B cell (primary cell): ENCODE results near the gene PLPP4. TPM values are rescaled to one million over a fixed set of nuclear protein-coding genes. Genes with fewer than 3 reads are reported as not detected.

ENCODE experiments used
- ATAC-seq: fragments of 200-7000 bp; cut with Tn5 transposase; one replicate; pipeline ENCODE4 v1.10.0; 2021; ENCODE audit warnings: low read depth, mild to moderate bottlenecking, moderate number of reproducible peaks, moderate library complexity
- CTCF ChIA-PET: fragments of 350-600 bp; sonication (Branson Sonifier 250); formaldehyde crosslinking; loops from one replicate; lab custom pipeline; 2021; ENCODE audit warnings: antibody characterized with exemption, inconsistent platforms; lab: Charles Lee
- POLR2A ChIA-PET: fragments of 350-600 bp; sonication (Branson Sonifier 250); formaldehyde crosslinking; loops from one replicate; lab custom pipeline; 2021; ENCODE audit warnings: antibody characterized with exemption; lab: Charles Lee
- DNase-seq: peaks from one replicate; pipeline ENCODE4 v3.0.0; 2013
- H2AFZ ChIP-seq: 2 replicates; pipeline ENCODE4 v1.6.1; 2012; ENCODE audit warnings: mild to moderate bottlenecking, low read depth, low read length; ENCODE audit not compliant: insufficient read depth, poor library complexity, severe bottlenecking
- H3K27ac ChIP-seq, 2 donors: 1 replicate in 1 of 2; 2 replicates in 1 of 2; pipeline ENCODE4 v1.5.1; 2012 to 2013; ENCODE audit warnings: low read length in 2 of 2, mild to moderate bottlenecking in 2 of 2, moderate library complexity in 1 of 2
- H3K27me3 ChIP-seq, 4 experiments: fragments of 200-600 bp in 1 of 4; sonication (generic) in 1 of 4; replicated peaks in 1 of 4; 1 replicate in 2 of 4; 2 replicates in 2 of 4; pipeline versions ENCODE4 v1.6.1 to v1.7.0; 2013 to 2016; ENCODE audit warnings: low read length in 3 of 4, mild to moderate bottlenecking in 2 of 4, mixed read lengths in 1 of 4, moderate library complexity in 1 of 4; ENCODE audit not compliant: insufficient read depth in 4 of 4, control insufficient read depth in 3 of 4; ENCODE audit errors: control extremely low read depth in 1 of 4
- H3K36me3 ChIP-seq, 2 experiments: replicated peaks in 1 of 2; 1 replicate in 1 of 2; 2 replicates in 1 of 2; pipeline versions ENCODE4 v1.6.1 to v1.7.1; 2013; ENCODE audit warnings: low read length in 1 of 2; ENCODE audit not compliant: insufficient read depth in 2 of 2, control insufficient read depth in 1 of 2; ENCODE audit errors: control extremely low read depth in 1 of 2, extremely low read depth in 1 of 2
- H3K4me1 ChIP-seq, 2 donors: fragments of 200-600 bp in 1 of 2; sonication (generic) in 1 of 2; 1 replicate in 1 of 2; 2 replicates in 1 of 2; pipeline versions ENCODE4 v1.5.1 to v1.6.1; 2013 to 2017; ENCODE audit warnings: low read length in 2 of 2; ENCODE audit not compliant: control insufficient read depth in 2 of 2, insufficient read depth in 2 of 2
- H3K4me2 ChIP-seq: replicated peaks from 2 replicates; pipeline ENCODE3; 2012; ENCODE audit warnings: mild to moderate bottlenecking, low read depth, low read length; ENCODE audit not compliant: poor library complexity, severe bottlenecking
- H3K4me3 ChIP-seq, 5 experiments: fragments of 200-600 bp in 1 of 5; sonication (generic) in 1 of 5; 1 replicate in 3 of 5; 2 replicates in 2 of 5; pipeline versions ENCODE4 v1.5.1 to v1.7.0; 2011 to 2016; ENCODE audit warnings: low read length in 4 of 5, mild to moderate bottlenecking in 4 of 5, low read depth in 2 of 5, control low read depth in 1 of 5, moderate library complexity in 1 of 5; ENCODE audit not compliant: insufficient read depth in 1 of 5; ENCODE audit errors: control extremely low read depth in 1 of 5, extremely low read depth in 1 of 5
- H3K79me2 ChIP-seq: fragments of 200-600 bp; sonication (generic); one replicate; pipeline ENCODE4 v1.6.0; 2016; ENCODE audit warnings: low read length; ENCODE audit not compliant: control insufficient read depth, insufficient read depth
- H3K9ac ChIP-seq: fragments of 200-600 bp; sonication (generic); 2 replicates; pipeline ENCODE4 v1.6.1; 2017; ENCODE audit warnings: mild to moderate bottlenecking, low read length, moderate library complexity
- H3K9me3 ChIP-seq, 3 donors: one replicate each; pipeline versions ENCODE4 v1.6.1 to v1.7.1; 2013; ENCODE audit warnings: low read length in 2 of 3; ENCODE audit not compliant: control insufficient read depth in 2 of 3, insufficient read depth in 1 of 3; ENCODE audit errors: control extremely low read depth in 1 of 3
- H4K20me1 ChIP-seq: 2 replicates; pipeline ENCODE4 v1.6.0; 2012; ENCODE audit warnings: mild to moderate bottlenecking, low read length; ENCODE audit not compliant: insufficient read depth, control insufficient read depth, poor library complexity, severe bottlenecking
- H3K27ac Mint-ChIP-seq: one replicate; pipeline ENCODE4 v1.8.0; 2021; ENCODE audit warnings: mixed read lengths
- H3K27me3 Mint-ChIP-seq: one replicate; pipeline ENCODE4 v1.8.0; 2021; ENCODE audit warnings: mixed read lengths
- H3K4me1 Mint-ChIP-seq: one replicate; pipeline ENCODE4 v1.8.0; 2021; ENCODE audit warnings: mixed read lengths
- H3K4me3 Mint-ChIP-seq: one replicate; pipeline ENCODE4 v1.8.0; 2021; ENCODE audit warnings: mixed read lengths
- H3K9me3 Mint-ChIP-seq: one replicate; pipeline ENCODE4 v1.8.0; 2022; ENCODE audit warnings: mixed read lengths; ENCODE audit not compliant: insufficient read depth
- EZH2 ChIP-seq: IDR thresholded peaks from 2 replicates; pipeline ENCODE4 v1.6.1; 2012; ENCODE audit warnings: borderline replicate concordance, low read depth, mild to moderate bottlenecking, moderate library complexity, low read length; ENCODE audit not compliant: insufficient read depth, poor library complexity, severe bottlenecking
- WGBS: methylation state at CpG from one replicate; pipeline ENCODE4 v1.1.5; 2013; ENCODE audit warnings: missing lambda C conversion rate; ENCODE audit not compliant: insufficient coverage; 5-methylcytosine and 5-hydroxymethylcytosine counted together
- intact Hi-C: fragments of 100-400 bp; cut with micrococcal nuclease; formaldehyde crosslinking; loops from one replicate; pipeline ENCODE4 v1.10.0; 2022
- polyA plus RNA-seq: library from polyadenylated mRNA; depleted of rRNA; stranded (reverse); fragments of >200 nt; gene quantifications from 2 replicates; pipeline ENCODE4 v1.2.3, GENCODE V29; 2012
- total RNA-seq, 2 donors: library from RNA; stranded (reverse); fragments of 120-200 nt in 1 of 2; gene quantifications; 1 replicate in 1 of 2; 2 replicates in 1 of 2; pipeline versions ENCODE4 v1.2.3 to v1.2.4, GENCODE V29; 2013 to 2022
- TF ChIP-seq, protein P1 (sequence below): fragments of 200-600 bp; IDR thresholded peaks from one replicate; pipeline ENCODE4 v1.8.0; 2022; ENCODE audit warnings: antibody characterized with exemption, mild to moderate bottlenecking

The PLPP4 gene
- total and polyA plus RNA-seq, 2 donors (not counting 1 experiment from before 2014, with no cell fraction given) = not detected

DNA sequence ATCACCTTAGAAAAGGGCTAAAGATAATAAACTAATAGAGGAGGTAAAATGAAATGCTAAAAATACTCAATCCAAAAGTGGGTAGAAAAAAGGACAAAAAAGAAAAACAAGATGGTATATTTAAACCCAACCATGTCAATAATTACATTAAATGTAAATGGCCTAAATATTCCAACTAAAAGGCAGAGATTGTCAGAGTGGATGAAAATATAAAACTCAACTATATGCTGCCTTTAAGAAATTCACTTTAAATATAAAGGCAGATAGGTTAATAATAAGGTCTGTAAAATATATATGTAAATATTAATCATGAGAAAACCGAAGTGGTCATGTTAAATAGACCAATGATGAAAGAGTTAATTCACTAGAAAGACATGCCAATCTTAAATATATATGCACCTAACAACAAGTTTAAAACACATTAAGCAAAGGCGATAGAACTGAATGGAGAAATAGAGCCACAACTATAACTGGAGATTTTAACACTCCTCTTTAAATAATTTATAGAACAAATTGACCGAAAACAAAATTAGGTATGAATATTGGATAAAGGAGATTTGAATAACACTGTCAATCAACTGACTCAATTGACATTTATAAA lies 159.4 kb downstream of the PLPP4 start:
- no peak overlapping the region for H3K27ac ChIP-seq
- H4K20me1 ChIP-seq = no peaks in the 10 kb centered on the region
- H3K27me3 ChIP-seq = no peaks in the 10 kb centered on the region
- H2AFZ ChIP-seq = no peak overlapping the region
- Mint-ChIP-seq H3K9me3 (peaks cover 5% of the 10 kb centered on the region), H3K27ac (no peak overlapping the region), H3K4me1 (no peaks in the 10 kb centered on the region), H3K27me3 (peaks cover 3% of the 10 kb centered on the region), H3K4me3 (no peak overlapping the region)
- intact Hi-C loops = no loop called here
- ChIA-PET POLR2A (no interaction called here), CTCF (no interaction called here)
- H3K4me2 ChIP-seq = no peak overlapping the region
- no peaks in the 10 kb centered on the region for H3K79me2 ChIP-seq
- peaks cover 0 to 6% (median 3%) of the 10 kb centered on the region in 3 donors for H3K9me3 ChIP-seq
- no peaks in the 10 kb centered on the region for H3K4me1 ChIP-seq
- no peak overlapping the region for H3K4me3 ChIP-seq
- no peaks in the 10 kb centered on the region for H3K36me3 ChIP-seq
- no CpG with 5 or more reads among the region's 3 CpGs for WGBS
- DNase-seq (no peak), ATAC-seq (no peak)
- H3K9ac ChIP-seq = no peak overlapping the region
- TF ChIP-seq EZH2 = no peak
- TF ChIP-seq, protein P1, sequence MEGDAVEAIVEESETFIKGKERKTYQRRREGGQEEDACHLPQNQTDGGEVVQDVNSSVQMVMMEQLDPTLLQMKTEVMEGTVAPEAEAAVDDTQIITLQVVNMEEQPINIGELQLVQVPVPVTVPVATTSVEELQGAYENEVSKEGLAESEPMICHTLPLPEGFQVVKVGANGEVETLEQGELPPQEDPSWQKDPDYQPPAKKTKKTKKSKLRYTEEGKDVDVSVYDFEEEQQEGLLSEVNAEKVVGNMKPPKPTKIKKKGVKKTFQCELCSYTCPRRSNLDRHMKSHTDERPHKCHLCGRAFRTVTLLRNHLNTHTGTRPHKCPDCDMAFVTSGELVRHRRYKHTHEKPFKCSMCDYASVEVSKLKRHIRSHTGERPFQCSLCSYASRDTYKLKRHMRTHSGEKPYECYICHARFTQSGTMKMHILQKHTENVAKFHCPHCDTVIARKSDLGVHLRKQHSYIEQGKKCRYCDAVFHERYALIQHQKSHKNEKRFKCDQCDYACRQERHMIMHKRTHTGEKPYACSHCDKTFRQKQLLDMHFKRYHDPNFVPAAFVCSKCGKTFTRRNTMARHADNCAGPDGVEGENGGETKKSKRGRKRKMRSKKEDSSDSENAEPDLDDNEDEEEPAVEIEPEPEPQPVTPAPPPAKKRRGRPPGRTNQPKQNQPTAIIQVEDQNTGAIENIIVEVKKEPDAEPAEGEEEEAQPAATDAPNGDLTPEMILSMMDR = no peak

DNA sequence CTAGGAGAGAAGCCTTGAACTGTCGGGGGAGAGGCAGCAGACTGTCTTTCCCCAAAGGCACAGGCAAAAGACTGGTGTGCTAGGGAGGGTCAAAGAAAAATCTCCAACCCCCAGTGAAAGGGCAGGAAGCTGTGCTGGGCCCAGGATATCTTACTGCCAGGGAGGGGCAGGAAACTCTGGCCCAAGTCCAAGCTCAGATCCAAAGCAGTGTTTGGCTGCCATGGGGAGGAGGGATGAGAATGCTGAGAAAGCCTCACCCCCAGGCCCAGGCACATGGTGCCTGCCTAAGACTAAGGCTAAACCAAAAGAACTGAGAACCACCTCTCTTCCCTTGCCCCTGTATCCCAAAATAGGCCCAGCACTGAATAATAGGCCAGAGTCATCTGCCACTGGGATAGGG lies 171.2 kb downstream of the PLPP4 start:
- Histone ChIP-seq H3K9ac (no peak overlapping the region), H3K9me3 (peaks cover 0 to 3% (median 0%) of the 10 kb centered on the region in 3 donors), H4K20me1 (no peaks in the 10 kb centered on the region), H3K79me2 (no peaks in the 10 kb centered on the region), H3K4me2 (no peak overlapping the region), H3K4me1 (no peaks in the 10 kb centered on the region), H2AFZ (no peak overlapping the region), H3K27me3 (peaks cover 0 to 3% (median 0%) of the 10 kb centered on the region in 4 experiments), H3K36me3 (no peaks in the 10 kb centered on the region), H3K27ac (no peak overlapping the region), H3K4me3 (no peak overlapping the region)
- no peaks in the 10 kb centered on the region for H3K9me3 Mint-ChIP-seq
- ChIA-PET CTCF (no interaction called here), POLR2A (no interaction called here)
- ATAC-seq (no peak), DNase-seq (no peak)
- WGBS = no CpG with 5 or more reads among the region's 1 CpG
- intact Hi-C loops = no loop called here
- no peak overlapping the region for H3K4me3 Mint-ChIP-seq
- TF ChIP-seq, protein P1 = no peak
- no peak for TF ChIP-seq EZH2
- H3K4me1 Mint-ChIP-seq = no peaks in the 10 kb centered on the region
- H3K27ac Mint-ChIP-seq = no peak overlapping the region
- no peaks in the 10 kb centered on the region for H3K27me3 Mint-ChIP-seq
